GM12878 (cell line): Measurements from ENCODE around the gene ATXN7L1. TPM values are rescaled to one million over a fixed set of nuclear protein-coding genes. Genes with fewer than 3 reads are reported as not detected.

Experiments used
- ATAC-seq: fragments of 200-7000 bp; cut with Tn5 transposase; 3 replicates; pipeline ENCODE4 v1.9.1; 2020; ENCODE audit warnings: mild to moderate bottlenecking, moderate library complexity
- BruUV-seq: library from RNA; stranded (reverse); fragments of 400-500 nt; replicated peaks from 2 replicates; lab custom pipeline; 2021; lab: Mats Ljungman, UMichigan
- CTCF ChIA-PET: fragments of 300-600 bp; sonication (Branson Sonifier 250); formaldehyde crosslinking; extraction: SDS; loops from one replicate; lab custom pipeline; 2021; ENCODE audit warnings: inconsistent platforms; lab: Yijun Ruan, JAX
- POLR2A ChIA-PET: fragments of 350-600 bp; formaldehyde crosslinking; extraction: SDS; loops from one replicate; lab custom pipeline; 2021; ENCODE audit warnings: inconsistent platforms; lab: Charles Lee
- RAD21 ChIA-PET: fragments of 300-600 bp; sonication (Branson Sonifier 250); formaldehyde crosslinking; loops from one replicate; lab custom pipeline; 2023; ENCODE audit warnings: antibody characterized with exemption; ENCODE audit not compliant: unreplicated experiment; lab: Charles Lee
- SMC1A ChIA-PET: fragments of 300-600 bp; sonication (Branson Sonifier 250); formaldehyde crosslinking; loops from one replicate; lab custom pipeline; 2023; ENCODE audit not compliant: unreplicated experiment, uncharacterized antibody; lab: Charles Lee
- DNase-seq: peaks from one replicate; pipeline ENCODE4 v3.0.0-alpha.2; 2011; ENCODE audit warnings: low read depth, low spot score
- FAIRE-seq: peaks from 3 replicates; lab custom pipeline; 2011; peaks lifted over from hg19 to GRCh38; lab: Jason Lieb, UNC
- H2AFZ ChIP-seq: 2 replicates; pipeline ENCODE4 v1.6.0; 2011; ENCODE audit warnings: low read depth, low read length, control low read depth; ENCODE audit not compliant: control insufficient read depth
- H3K27ac ChIP-seq: 2 replicates; pipeline ENCODE4 v1.5.1; 2011; ENCODE audit warnings: control low read depth; ENCODE audit not compliant: control insufficient read depth, insufficient read depth
- H3K27me3 ChIP-seq, 2 experiments: replicated peaks in 1 of 2; 2 replicates each; pipeline versions ENCODE4 v1.6.0 to v1.6.1; 2011; ENCODE audit warnings: low read length in 1 of 2; ENCODE audit not compliant: control insufficient read depth in 2 of 2, insufficient read depth in 2 of 2
- H3K36me3 ChIP-seq, 2 experiments: 2 replicates each; pipeline ENCODE4 v1.5.1; 2011; ENCODE audit warnings: low read length in 1 of 2; ENCODE audit not compliant: control insufficient read depth in 2 of 2, insufficient read depth in 2 of 2
- H3K4me1 ChIP-seq: 2 replicates; pipeline ENCODE4 v1.6.1; 2011; ENCODE audit warnings: mild to moderate bottlenecking, low read length, moderate library complexity, mixed read lengths; ENCODE audit not compliant: control insufficient read depth, insufficient read depth
- H3K4me2 ChIP-seq: 2 replicates; pipeline ENCODE4 v1.6.0; 2011; ENCODE audit warnings: control low read depth; ENCODE audit not compliant: control insufficient read depth, insufficient read depth
- H3K4me3 ChIP-seq: fragments of 200-600 bp; sonication (generic); 2 replicates; pipeline ENCODE4 v1.5.1; 2016
- H3K79me2 ChIP-seq: 2 replicates; pipeline ENCODE4 v1.6.0; 2011; ENCODE audit warnings: low read length; ENCODE audit not compliant: control insufficient read depth, insufficient read depth
- H3K9ac ChIP-seq: 2 replicates; pipeline ENCODE4 v1.8.0; 2011; ENCODE audit warnings: low read length, control low read depth, mixed read lengths; ENCODE audit not compliant: control insufficient read depth, insufficient read depth
- H3K9me3 ChIP-seq: replicated peaks from 3 replicates; pipeline ENCODE4 v1.5.1; 2011; ENCODE audit warnings: mild to moderate bottlenecking, low read length; ENCODE audit not compliant: control insufficient read depth, insufficient read depth
- H4K20me1 ChIP-seq: 2 replicates; pipeline ENCODE4 v1.6.0; 2011; ENCODE audit not compliant: control insufficient read depth, insufficient read depth
- CHD2 ChIP-seq: IDR thresholded peaks from 2 replicates; pipeline ENCODE4 v1.6.1; 2011; ENCODE audit warnings: low read depth, low read length, improper control_type of control experiment, borderline replicate concordance
- CREB1 ChIP-seq: IDR thresholded peaks from 2 replicates; pipeline ENCODE4 v1.6.1; 2012; ENCODE audit warnings: low read depth, mild to moderate bottlenecking, inconsistent platforms
- E2F4 ChIP-seq: IDR thresholded peaks from 2 replicates; pipeline ENCODE4 v1.6.1; 2012; ENCODE audit warnings: low read depth, low read length, improper control_type of control experiment
- EGR1 ChIP-seq, 2 experiments: IDR thresholded peaks; 1 replicate in 1 of 2; 2 replicates in 1 of 2; pipeline ENCODE4 v1.6.1; 2011 to 2012; ENCODE audit warnings: low read depth in 2 of 2, low read length in 2 of 2, borderline replicate concordance in 1 of 2, mild to moderate bottlenecking in 1 of 2, moderate library complexity in 1 of 2
- HSF1 ChIP-seq: fragments of 150-350 bp; IDR thresholded peaks from 2 replicates; pipeline ENCODE4 v1.6.1; 2014; ENCODE audit warnings: mild to moderate bottlenecking, low read depth, low read length
- MTA2 ChIP-seq: fragments of 450-650 bp; IDR thresholded peaks from 2 replicates; pipeline ENCODE4 v1.6.1; 2016; ENCODE audit warnings: low read depth, mild to moderate bottlenecking, moderate library complexity
- NKRF ChIP-seq: fragments of 450-650 bp; conservative IDR thresholded peaks from 2 replicates; pipeline ENCODE4 v1.6.1; 2017; ENCODE audit warnings: mild to moderate bottlenecking, moderate library complexity
- NR2F1 ChIP-seq: fragments of 450-650 bp; conservative IDR thresholded peaks from 2 replicates; pipeline ENCODE4 v1.6.1; 2017; ENCODE audit warnings: mild to moderate bottlenecking
- POLR2AphosphoS2 ChIP-seq: IDR thresholded peaks from 2 replicates; pipeline ENCODE4 v1.6.1; 2011; ENCODE audit warnings: low read depth, mild to moderate bottlenecking, low read length, improper control_type of control experiment, moderate library complexity
- SMC3 ChIP-seq: IDR thresholded peaks from 2 replicates; pipeline ENCODE4 v1.6.1; 2011; ENCODE audit warnings: low read length, improper control_type of control experiment, borderline replicate concordance
- ZNF24 ChIP-seq: fragments of 450-650 bp; IDR thresholded peaks from 2 replicates; pipeline ENCODE4 v1.6.1; 2017; ENCODE audit warnings: antibody characterized with exemption, mild to moderate bottlenecking
- WGBS: methylation state at CpG from one replicate; pipeline ENCODE4 v1.1.6; 2016; ENCODE audit warnings: low lambda C conversion rate; ENCODE audit not compliant: insufficient replicate concordance, insufficient coverage; ENCODE audit errors: missing lambda C conversion rate; 5-methylcytosine and 5-hydroxymethylcytosine counted together
- in situ Hi-C: fragments of 300-500 bp; cut with MboI; formaldehyde crosslinking; loops from 9 replicates; pipeline ENCODE4 v1.14.3; 2018; ENCODE audit warnings: mixed read lengths
- intact Hi-C: fragments of 100-400 bp; cut with micrococcal nuclease; formaldehyde crosslinking; loops from one replicate; pipeline ENCODE4 v1.14.2; 2022; ENCODE audit not compliant: unreplicated experiment
- polyA plus RNA-seq, 11 experiments: library from polyadenylated mRNA; depleted of rRNA in 4 of 11; unstranded in 6 of 11; stranded (reverse) in 5 of 11; fragments of >200 nt; fragmentation: Nextera tagmentation in 4 of 11; fragmentation: Illumina TruSeq in 1 of 11; extraction: Ambion mirVana in 4 of 11; extraction: Trizol in 1 of 11; gene quantifications; 1 replicate in 1 of 11; 2 replicates in 10 of 11; pipeline versions ENCODE4 v1.2.1 to v1.2.3, GENCODE V29; 2011 to 2016; ENCODE audit warnings: inconsistent platforms in 2 of 11, missing spikeins in 2 of 11, low read depth in 1 of 11
- total RNA-seq, 4 experiments: library from RNA; depleted of rRNA in 3 of 4; stranded (reverse); fragments of >200 nt in 3 of 4; fragmentation: Illumina TruSeq in 1 of 4; extraction: Trizol in 1 of 4; gene quantifications; 2 replicates each; pipeline versions ENCODE4 v1.2.1 to v1.2.3, GENCODE V29; 2013 to 2021

Gene ATXN7L1
- total and polyA plus RNA-seq, 10 of the 15 experiments (the other 5 are each of a cell fraction or from before 2014, with no cell fraction given): 0.40 to 2.9 (median 1.2) TPM

DNA sequence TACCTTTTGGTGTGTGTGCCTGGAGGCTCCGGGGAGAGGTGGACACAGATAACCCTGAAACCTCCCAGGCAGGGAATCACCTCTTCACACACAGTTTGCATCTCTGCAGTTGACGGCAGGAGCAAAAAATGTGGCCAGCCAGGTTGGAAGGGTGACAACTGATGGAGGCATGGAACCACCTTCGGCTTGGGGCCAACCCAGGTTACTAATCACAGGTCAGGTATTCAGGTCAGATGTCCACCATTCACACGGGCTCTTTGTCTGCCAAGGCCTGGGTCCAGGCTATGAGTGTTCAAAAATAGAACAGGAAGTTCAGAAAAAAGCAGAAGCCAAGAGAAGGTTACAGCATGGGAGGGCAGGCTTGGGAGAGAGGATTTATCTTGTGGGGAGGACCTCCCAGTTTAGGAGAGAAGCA, 157.9 kb downstream of the ATXN7L1 start:
- in situ Hi-C loops (no loop called here), intact Hi-C loops (no loop called here)
- no peak for TF ChIP-seq POLR2AphosphoS2
- no peak for TF ChIP-seq ZNF24
- no peak for TF ChIP-seq CHD2
- TF ChIP-seq, all 136 proteins: peak for 0
- H2AFZ ChIP-seq: no peak overlapping the region
- no peaks in the 10 kb centered on the region for H3K79me2 ChIP-seq
- H3K4me3 ChIP-seq: no peak overlapping the region
- POLR2A ChIA-PET: no interaction called here
- H3K27me3 ChIP-seq: peaks cover 0 to 3% of the 10 kb centered on the region in 2 experiments; a peak in 2 of 4 replicates
- FAIRE-seq (no peak), DNase-seq (no peak), ATAC-seq (no peak)
- no peaks in the 10 kb centered on the region; the same call in 2 of the 3 replicates for H3K9me3 ChIP-seq
- CTCF ChIA-PET: no interaction called here
- 21% methylated on average over 4 of the region's 4 CpGs for WGBS
- no peaks in the 10 kb centered on the region for H3K4me1 ChIP-seq
- H3K27ac ChIP-seq: no peak overlapping the region
- SMC1A ChIA-PET: no interaction called here
- BruUV-seq: no TSS peak
- no peak overlapping the region for H3K9ac ChIP-seq
- no peaks in the 10 kb centered on the region for H4K20me1 ChIP-seq
- RAD21 ChIA-PET: no interaction called here
- no peaks in the 10 kb centered on the region for H3K36me3 ChIP-seq
- H3K4me2 ChIP-seq: no peak overlapping the region

- Histone ChIP-seq H3K4me1 (no peaks in the 10 kb centered on the region), H3K27me3 (no peaks in the 10 kb centered on the region; a peak in 1 of 4 replicates), H3K9ac (no peak overlapping the region), H3K4me2 (no peak overlapping the region), H4K20me1 (no peaks in the 10 kb centered on the region), H3K27ac (no peak overlapping the region), H2AFZ (no peak overlapping the region), H3K36me3 (no peaks in the 10 kb centered on the region), H3K79me2 (no peaks in the 10 kb centered on the region), H3K9me3 (peaks cover 11% of the 10 kb centered on the region), H3K4me3 (no peak overlapping the region)
- no peak for DNase-seq
- TF ChIP-seq NKRF: no peak
- no peak for TF ChIP-seq E2F4
- no peak for TF ChIP-seq NR2F1
- no peak for TF ChIP-seq CREB1
- TF ChIP-seq HSF1: no peak
- no peak for TF ChIP-seq EGR1 (IDR thresholded peaks at IDR 0.05; ENCODE audit: borderline replicate concordance in 1 of 2, low read depth in 2 of 2, low read length in 2 of 2)
- no peak for TF ChIP-seq SMC3
- no peak for TF ChIP-seq MTA2
- CTCF ChIA-PET: no interaction called here
- in situ Hi-C loops (no loop called here), intact Hi-C loops (no loop called here)
- ATAC-seq: no peak
- SMC1A ChIA-PET: interaction anchor here (0.5 to 1.1 kb wide), 2 partner anchors 10 to 14 kb away, joined by 3 read pairs; no protein-coding TSS in a partner anchor
- no TSS peak for BruUV-seq
- FAIRE-seq: no peak
- POLR2A ChIA-PET: no interaction called here
- RAD21 ChIA-PET: no interaction called here
Observed at GRCh38 chr7:105715528-105715927, 160.9 kb downstream of the ATXN7L1 start.
